Measurements from ENCODE around the gene SGPP2.

Gene SGPP2

GRCh38 chr2:222477962-222478608 lies 53.7 kb downstream of the SGPP2 start:
- DNase-seq = no peak

- DNase-seq = no peak
Measured at GRCh38 chr2:222479859-222480258, 55.5 kb downstream of the SGPP2 start.

DNA sequence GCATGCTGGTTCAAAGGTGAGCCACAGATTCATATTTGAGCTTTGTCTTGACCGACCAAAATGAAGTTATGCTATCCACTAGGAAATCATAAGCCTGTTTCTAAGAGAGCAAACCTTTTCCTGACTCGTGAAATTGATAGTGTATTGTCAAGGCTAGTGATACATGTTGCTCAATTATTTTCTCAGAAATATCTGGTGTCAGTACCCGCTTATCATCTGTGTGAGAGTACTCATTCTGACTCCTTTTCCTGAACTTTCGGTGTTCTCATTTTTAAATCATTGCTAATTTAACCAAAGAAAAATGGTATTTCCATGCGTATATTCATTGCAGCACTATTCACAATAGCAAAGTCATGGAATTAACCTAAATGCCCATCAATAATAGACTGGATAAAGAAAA lies 56.2 kb downstream of the SGPP2 start:
- DNase-seq = no peak

- DNase-seq = no peak
Measured at GRCh38 chr2:222481941-222482340, 57.6 kb downstream of the SGPP2 start.

- DNase-seq = no peak
Measured at GRCh38 chr2:222483513-222484039, 59.2 kb downstream of the SGPP2 start.

GRCh38 chr2:222485367-222486211 lies 61.2 kb downstream of the SGPP2 start:
- DNase-seq = no peak

DNA sequence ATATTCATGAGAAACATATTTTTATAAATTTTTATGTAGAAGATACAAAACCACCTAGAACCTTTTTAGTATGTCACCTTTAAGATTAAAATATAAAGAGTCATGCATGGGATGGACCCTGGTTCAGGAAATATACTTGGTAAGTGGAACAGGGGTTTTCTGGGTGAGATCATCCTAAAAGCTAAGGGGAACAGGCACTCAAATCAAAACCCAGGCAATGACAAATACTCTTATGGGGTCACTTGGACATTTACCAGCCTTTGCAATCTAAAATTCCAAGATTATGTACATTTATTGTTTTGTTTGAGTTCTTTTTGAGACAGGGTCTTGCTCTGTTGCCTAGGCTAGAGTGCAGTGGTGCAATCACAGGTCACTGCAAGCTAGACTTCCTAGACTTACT lies 65.8 kb downstream of the SGPP2 start:
- no peak for DNase-seq

DNA sequence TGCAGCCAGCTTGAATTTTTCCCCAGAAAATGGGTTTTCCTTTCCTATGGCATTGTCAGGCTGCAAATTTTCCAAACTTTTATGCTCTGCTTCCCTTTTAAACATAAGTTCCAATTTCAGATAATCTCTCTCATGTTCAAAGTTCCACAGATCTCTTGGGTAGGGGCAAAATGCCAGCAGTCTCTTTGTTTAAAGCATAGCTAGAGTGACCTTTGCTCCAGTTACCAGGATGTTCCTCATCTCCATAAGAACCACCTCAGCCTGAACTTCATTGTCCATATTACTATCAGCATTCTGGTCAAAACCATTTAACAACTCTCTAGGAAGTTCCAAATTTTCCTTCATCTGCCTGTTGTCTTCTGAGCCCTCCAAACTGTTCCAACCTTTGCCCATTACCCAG lies 68.3 kb downstream of the SGPP2 start:
- DNase-seq = no peak

- DNase-seq = no peak
Measured at GRCh38 chr2:222494104-222494739, 69.9 kb downstream of the SGPP2 start.

- DNase-seq = no peak
Measured at GRCh38 chr2:222495388-222495787, 71.0 kb downstream of the SGPP2 start.

- DNase-seq = peak; percentile 53
Measured at GRCh38 chr2:222499226-222499625, 74.9 kb downstream of the SGPP2 start.

GRCh38 chr2:222504191-222504590 lies 79.8 kb downstream of the SGPP2 start:
- no peak for DNase-seq

DNA sequence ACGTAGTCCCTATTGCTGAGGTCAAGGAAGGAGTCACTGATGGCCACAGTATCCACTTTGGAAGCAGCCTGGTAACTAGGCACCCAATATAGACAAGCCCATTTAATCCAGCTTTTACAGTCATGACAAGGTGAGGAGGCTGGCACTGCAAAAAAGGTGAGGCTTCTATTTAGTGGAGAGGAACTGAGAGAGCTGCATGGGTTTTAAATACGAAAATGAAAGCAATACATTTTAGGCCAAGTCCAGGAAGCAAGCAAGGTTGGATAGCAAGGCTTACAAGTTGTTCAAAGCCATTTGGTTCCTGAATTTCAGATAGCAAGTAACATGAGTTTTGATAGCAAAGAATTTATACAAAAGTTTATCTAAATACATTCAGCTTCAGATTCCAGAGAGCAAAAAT lies 80.4 kb downstream of the SGPP2 start:
- DNase-seq = no peak

DNA sequence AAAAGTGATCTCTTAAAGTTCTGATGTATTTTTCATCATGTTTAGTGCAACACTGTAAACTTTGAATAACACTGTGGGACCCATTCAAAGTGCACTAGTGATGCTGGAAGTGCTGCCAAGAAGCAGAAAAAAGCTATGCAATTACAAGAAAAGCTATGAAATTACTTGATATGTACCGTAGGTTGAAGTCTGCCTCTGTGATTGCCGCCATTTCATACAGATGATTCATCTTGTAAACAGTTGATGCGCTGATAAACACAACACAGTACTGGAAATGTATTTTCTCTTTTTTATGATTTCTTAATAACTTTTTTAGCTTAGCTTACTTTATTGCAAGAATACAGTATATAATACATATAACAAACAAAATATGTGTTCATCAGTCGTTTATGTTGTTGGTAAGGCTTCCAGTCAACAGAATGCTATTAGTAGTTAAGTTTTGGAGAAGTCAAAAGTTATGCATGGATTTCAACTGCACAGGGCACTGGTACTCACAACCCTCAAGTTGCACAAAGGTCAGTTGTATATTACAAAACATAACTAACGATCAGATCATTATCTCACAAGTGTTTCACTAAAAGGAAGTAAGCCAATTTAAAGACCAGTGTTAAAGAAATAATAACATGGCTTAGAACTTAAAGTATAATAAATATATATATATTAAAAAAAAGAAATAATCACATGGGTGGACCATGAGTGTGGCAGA lies 82.0 kb downstream of the SGPP2 start:
- DNase-seq = no peak

GRCh38 chr2:222514901-222515300 lies 90.6 kb downstream of the SGPP2 start:
- DNase-seq = no peak

- DNase-seq = no peak
Measured at GRCh38 chr2:222518570-222519381, 94.4 kb downstream of the SGPP2 start.

GRCh38 chr2:222521099-222521498 lies 96.8 kb downstream of the SGPP2 start:
- no peak for DNase-seq

DNA sequence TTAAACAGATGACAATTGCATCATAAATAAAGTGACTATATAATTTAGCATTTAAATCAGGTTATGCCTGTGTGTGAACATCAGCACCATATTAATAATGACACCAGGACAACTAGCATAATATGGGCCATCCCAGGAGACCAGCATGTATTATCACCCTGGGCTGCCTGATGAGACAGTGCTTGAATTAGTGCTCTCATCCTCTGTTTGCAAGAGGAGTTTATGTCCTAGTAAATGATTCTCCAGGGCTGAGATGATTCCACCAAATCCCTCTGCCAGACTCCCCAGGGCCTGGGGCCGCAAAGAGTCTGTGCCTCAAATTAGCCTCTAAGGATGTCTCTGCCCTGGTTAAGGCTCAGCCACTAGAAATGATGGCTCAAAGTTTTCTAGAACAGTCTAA lies 97.7 kb downstream of the SGPP2 start:
- DNase-seq = no peak

DNA sequence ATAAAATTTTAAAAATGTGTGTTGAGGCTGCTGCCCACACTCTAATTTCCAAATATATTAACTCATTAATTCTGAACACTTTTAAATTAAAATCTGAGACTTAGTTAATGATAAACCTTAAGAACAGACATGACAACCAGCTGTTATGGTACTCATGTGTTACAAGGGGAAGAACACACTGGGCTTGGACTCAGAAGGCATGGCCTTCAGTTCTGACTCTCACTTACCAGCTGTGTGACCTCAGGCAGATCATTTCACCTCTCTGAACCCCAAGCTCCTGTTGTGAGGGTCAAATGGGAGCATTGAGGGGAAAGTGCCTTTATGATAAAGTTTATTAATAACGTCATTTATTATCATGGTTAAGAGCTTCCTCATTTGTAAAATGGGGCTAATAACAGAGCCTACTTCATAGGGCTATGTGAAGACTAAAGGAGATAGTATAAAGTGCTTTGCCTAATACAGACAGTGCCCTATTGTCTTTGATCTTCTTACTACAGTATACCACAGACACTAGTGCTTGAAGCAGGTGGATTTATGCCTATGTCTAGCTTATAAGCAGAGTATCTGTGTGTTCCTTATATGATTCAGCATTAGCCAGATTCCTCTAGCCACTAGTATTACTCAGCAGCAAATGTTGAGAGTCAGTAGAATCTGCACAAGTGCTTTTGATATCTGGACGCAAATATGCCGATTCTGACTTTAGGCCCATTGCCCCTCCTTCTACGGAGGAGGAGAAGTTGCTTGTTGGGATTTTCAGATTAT lies 99.6 kb downstream of the SGPP2 start:
- DNase-seq = no peak

DNA sequence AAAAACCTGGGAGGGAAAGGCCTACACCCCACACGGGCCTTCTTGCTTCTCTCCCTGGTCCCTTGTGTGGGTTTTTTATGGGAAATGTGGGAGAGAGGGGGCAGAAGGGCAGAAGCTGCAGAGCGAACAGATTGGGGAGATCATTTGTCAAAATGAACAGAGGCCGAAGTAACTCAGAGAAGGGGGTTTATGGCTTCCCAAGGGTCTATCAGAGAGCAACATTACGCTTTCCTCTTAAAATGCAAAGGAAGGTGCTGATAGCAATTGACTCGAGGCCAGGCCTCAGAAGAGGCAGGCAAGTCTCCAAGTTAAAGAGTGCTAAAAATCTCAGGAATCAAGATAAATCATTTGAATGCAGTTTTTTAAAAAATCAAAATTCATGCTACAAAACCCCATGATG lies 101.5 kb downstream of the SGPP2 start:
- no peak for DNase-seq

DNA sequence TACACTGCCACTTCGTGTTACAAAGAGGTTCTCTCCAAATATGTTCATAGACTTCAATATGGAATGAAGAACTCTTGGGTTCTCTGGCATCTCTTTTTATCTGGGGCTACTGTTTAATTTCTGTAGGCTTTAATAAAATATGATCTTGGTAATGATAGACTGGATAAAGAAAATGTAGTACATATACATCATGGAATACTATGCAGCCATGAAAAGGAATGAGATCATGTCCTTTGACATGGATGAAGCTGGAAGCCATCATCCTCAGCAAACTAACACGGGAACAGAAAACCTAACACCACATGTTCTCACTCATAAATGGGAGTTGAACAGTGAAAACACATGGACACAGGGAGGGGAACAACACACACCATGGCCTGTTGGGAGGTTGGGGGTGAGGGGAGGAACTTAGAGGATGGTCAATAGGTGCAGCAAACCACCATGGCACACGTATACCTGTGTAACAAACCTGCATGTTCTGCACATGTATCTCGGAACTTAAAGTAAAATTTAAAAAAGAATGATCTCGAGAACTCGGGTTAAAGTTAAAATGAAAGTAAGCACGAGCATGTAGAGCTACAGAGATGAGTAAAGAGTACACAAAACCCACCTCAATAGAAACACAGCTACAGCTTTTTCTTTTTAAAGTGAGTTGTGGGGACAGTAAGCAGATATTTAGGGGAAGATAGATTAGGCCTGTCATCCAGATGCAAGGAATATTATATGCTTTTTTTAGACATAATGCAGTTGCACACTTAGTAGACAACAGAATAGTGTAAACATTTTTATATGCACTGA lies 102.3 kb downstream of the SGPP2 start:
- DNase-seq = no peak
